ENCODE measurements around the gene LMTK3. TPM values are rescaled to one million over a fixed set of nuclear protein-coding genes. Genes with fewer than 3 reads are reported as not detected.
A peak's percentile ranks its signal among the peaks of the same experiment; 100 is the strongest.
"Not testable (repeated sequence)": the region's sequence is repeated elsewhere in the genome, so short reads cannot be mapped to it uniquely, and the experiment has no call there.

The LMTK3 gene
- total RNA-seq, 2 donors from 2014 or later, result 2.9 to 9.5 TPM

DNA sequence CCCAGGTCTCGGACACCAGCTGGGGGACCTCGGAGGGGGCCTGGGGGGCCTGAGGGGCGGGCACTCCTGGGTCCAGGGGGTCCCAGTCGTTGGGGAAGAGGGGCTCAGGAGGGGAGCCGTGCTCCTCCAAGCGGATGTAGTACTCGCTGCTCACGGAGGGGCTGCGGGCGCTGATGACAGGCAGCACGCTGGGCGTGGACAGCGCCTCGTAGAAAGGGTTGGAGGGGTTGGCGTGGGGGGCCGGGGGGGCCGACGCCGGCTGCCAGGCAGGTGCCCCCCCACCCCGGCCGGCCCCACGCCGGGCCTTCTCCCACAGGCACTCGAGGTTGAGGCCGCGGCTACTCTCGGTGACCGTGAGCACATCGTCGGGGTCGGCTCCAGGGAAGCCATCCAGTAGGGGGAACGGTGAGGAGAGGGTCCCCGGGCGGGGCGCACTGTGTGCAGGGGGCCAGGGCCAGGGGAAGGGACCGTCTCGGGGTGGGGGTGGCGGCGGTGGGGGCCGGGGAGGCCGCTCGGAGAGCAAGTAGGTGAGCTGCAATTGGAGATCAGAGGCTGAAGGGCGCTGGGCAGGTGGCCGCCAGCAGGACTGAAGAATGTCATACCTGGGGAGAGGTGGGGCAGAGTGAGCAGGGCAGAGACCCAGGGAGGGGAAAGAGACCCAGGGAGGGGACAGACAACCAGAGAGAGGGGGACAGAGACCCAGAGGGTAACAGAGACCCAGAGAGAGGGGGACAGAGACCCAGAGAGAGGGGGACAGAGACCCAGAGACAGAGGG, 12.1 kb downstream of the LMTK3 start:
- DNase-seq (ENCODE audit: low spot score in 2 of 2) (no peak), ATAC-seq (no peak)
- peaks cover under 1 to 4% of the 10 kb centered on the region in 2 donors for H3K36me3 Mint-ChIP-seq
- no peak overlapping the region for H3K27ac Mint-ChIP-seq
- no peaks in the 10 kb centered on the region for H3K9me3 Mint-ChIP-seq

DNA sequence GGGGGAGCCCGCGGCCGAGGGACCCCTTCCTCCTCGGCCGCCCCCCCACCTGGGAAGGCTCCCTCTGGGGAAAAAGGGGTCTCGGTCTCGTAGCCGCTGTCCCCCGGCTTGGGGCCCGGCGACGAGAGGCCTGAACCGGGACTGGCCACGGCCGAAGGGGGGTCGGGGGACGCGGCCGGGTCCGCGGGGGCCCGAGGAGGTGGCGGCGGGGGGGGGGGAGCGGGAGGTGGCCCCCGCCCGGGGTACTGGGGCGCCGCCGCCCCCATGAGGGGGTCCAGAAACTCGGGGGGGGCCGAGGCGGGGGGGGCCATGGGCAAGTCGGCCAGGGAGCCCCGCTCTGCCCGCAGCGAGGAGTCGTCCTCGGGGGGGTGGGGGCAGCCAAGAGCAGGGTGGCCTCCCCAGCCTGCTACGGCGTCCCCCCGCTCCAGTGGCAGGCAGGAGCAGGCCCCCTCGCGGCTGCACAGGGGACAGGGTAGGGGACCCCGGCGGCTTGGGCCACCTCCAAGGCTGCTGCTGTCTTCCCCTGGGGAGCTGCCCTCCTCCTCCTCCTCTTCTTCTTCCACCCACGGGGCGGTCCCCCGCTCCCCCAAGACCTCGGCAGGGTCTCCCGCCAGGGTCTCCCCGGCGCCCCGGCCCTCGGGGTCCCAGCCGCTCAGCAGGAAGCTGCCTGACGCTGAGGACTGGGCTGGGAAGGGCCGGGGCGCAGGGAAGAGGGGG, 12.9 kb downstream of the LMTK3 start:
- DNase-seq (ENCODE audit: low spot score in 2 of 2) (no peak), ATAC-seq (no peak)
- Mint-ChIP-seq H3K36me3 (peaks cover 4 to 7% of the 10 kb centered on the region in 2 donors), H3K27ac (no peak overlapping the region), H3K9me3 (no peaks in the 10 kb centered on the region)

DNA sequence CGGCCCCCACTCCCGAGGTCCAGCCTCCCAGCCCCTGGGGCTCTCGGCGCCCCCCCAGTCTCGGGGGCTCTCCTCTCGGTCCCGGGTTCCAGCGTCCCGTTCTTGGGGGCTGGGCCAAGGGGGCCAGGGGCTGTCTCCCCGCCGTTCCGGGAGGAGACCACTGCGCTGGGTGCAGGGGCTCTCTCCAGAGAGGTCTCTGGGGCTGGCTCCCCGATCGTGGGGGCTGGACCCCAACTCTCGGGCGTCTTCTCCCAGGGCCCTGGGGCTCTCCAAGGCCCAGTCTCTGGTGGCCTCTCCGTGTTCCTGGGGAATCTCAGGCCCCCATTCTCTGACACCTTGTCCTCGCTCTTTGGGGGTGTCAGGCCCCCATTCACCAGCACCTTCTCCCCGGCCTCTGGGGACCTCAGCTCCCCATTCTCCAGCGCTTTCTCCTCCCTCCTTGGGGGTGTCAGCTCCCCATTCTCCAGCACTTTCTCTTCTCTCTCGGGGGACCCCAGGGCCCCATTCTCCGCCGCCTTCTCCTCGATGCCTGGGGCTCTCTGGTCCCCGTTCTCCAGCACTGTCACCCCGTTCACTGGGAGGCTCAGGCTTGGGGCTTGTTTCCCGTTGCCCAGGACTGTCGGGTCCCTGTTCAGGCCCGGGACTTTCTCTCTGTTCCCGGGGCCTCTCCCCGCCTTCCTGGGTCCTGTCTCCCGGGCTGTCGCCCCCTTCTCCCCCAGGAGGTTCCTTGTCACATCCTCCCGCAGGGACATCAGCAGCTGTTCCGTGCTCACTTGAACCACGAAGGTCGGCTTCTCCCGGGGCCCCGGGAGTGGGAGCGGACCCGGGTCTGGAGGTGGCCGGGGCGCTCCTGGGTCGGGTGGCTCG, 13.7 kb downstream of the LMTK3 start:
- Mint-ChIP-seq H3K9me3 (no peaks in the 10 kb centered on the region), H3K36me3 (peaks cover 4 to 7% of the 10 kb centered on the region in 2 donors), H3K27ac (no peak overlapping the region)
- no peak for DNase-seq (ENCODE audit: low spot score in 2 of 2)
- ATAC-seq, result no peak

DNA sequence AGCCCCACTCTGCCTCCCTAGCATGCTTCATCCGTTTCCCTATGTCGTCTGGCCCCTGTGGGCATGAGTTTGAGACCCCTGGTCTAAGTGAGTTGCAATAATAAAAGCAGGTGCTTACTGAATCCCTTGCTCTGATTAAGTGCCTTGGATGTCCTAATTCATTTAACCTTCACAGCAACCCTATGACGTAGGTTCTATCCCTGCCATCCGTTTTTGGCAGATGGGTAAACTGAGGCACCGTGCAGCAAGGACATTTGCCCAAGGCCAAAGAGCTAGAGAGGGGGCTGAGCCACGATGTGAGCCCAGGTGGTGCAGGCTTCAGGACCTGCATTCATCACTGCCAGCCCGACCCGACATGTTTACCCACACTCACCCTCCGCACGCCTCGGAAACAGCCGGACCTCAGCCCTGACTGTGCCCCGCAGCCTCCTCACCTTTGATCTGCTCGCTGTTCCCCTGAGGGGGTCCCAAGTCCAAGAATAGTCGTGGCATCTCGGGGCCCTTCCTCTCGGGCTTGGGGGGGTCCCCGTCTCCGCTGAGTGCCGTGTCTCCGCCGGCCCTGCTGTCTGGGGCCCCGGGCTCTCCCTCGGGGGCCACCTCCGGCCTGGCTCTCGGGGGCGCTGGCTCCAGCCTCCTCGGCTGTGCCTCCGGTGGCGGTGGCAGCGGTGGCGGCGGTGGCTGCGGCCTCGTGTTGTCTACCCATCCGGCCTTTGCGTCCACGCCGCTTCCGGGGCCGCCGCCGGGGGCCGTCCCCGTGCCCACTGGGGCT, 14.5 kb downstream of the LMTK3 start:
- DNase-seq (ENCODE audit: low spot score in 2 of 2) (no peak), ATAC-seq (no peak)
- no peaks in the 10 kb centered on the region for H3K9me3 Mint-ChIP-seq
- H3K27ac Mint-ChIP-seq, result no peak overlapping the region
- H3K36me3 Mint-ChIP-seq, result peaks cover 7 to 10% of the 10 kb centered on the region in 2 donors

DNA sequence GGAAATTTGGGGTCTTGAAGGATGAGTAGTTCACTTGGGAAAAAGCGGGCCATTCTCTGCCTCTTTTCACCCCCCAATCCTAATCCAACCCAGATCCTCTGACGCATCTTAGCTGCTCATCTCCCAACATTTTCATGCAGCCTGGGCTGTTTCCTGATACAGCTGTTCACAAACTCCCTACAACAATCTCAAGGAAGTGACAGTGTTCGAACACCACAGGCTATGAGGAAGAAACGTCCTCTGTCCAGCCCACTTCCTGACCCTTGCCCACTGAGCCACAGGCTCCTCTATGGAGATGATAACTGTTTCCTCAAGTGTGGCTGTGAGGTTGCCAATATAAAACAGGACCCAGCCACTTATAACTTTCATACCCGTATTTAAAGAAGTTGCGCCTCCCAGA, 16.2 kb downstream of the LMTK3 start:
- H3K36me3 Mint-ChIP-seq, result peaks cover 7 to 14% of the 10 kb centered on the region in 2 donors
- DNase-seq (ENCODE audit: low spot score in 2 of 2) (no peak), ATAC-seq (no peak)
- H3K27ac Mint-ChIP-seq, result no peak overlapping the region
- no peaks in the 10 kb centered on the region for H3K9me3 Mint-ChIP-seq

DNA sequence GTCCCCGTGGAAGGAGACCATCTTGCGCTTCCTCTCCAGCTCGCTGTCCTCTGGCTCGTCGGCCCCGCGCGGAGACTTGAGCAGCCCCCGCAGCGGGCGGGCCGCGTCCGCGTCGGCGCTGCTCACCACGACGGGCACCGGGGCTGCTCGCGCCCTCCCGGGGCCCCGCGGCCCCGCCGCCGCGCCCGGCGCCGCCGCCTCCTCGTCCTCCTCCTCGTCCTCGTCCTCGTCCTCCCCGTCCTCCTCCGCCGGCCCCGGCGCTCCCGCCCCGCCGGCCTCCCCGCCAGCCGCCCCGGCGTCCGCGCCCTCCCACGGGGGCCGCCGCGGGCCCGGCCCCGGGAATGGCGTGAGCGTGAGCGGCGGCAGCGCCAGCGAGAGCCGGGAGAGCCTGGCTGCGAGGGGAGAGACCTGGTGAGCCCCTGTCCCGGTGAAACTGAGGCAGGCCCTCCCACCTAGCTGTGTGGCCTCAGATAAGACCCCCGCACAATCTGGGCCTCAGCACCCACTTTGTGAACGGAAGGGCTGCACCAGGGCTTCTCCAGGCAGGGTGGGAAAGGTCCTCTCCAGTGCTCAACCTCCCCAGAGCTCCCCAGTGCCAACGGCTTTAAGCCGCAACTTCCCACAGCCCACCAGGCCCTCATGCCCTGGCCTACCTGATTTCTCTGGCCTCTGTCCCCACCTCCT, 17.8 kb downstream of the LMTK3 start:
- Mint-ChIP-seq H3K9me3 (no peaks in the 10 kb centered on the region), H3K27ac (peak overlapping the region in 1 of 2 donors; percentile 94), H3K36me3 (peaks cover 7 to 14% of the 10 kb centered on the region in 2 donors)
- no peak for DNase-seq (ENCODE audit: low spot score in 2 of 2)
- ATAC-seq, result peak; percentile 13 to 14

DNA sequence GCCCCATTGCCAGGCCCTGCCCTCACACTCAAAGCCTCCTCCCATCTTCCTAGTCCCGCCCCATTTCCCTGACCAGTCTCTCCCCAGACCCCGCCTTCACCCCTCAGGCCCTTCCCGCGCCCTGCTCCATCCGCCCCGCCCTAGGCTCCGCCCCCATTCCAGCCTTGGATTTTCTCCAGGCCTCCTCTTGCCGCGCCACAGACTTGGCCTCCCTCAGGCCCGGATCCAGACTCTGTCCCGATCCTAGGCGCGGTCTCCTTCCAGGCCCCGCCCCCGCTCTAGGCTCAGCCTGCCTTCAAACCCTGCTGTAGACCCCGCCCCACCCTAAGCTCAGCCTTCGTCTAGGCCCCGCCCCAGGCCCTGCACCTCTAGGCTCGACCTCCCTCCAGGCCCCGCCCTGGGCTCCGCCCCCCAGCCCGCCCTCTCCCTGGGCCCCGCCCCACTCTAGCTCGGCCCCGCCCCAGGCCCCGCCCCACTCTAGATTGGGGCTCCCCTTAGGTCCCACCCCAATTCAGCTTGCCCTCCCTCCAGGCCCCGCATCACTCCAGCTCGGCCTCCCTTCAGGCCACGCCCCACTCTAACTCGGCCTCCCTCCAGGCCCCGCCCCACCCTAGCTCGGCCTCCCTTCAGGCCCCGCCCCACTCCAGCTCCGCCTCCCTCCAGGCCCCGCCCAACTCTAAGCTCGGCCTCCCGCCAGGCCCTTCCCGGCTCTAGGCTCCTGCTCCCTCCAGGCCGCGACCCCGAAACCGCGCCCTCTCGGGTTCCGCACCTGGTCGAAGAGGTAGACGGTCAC, 18.5 kb downstream of the LMTK3 start:
- Mint-ChIP-seq H3K36me3 (peaks cover 7 to 14% of the 10 kb centered on the region in 2 donors), H3K27ac (peak overlapping the region in 1 of 2 donors; percentile 38), H3K9me3 (no peaks in the 10 kb centered on the region)
- ATAC-seq (peak; percentile 78 to 81), DNase-seq (ENCODE audit: low spot score in 2 of 2) (peak; percentile 77 to 86)

DNA sequence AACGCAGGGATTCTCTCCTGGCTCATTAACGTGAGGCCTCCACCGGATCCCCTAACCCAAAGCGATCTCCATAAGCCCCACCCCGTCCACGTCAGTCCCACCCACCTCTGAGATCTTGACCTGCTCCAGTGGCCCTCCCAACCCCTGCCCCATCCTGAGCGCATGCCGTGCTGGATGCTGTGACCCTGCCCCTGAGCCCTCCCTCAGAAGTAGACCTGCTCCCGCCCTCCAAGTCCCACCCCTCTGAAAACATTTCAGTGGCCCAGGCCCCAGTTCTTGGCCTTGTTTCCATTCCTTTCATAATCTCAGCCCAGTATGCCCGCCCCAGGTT, 19.9 kb downstream of the LMTK3 start:
- H3K9me3 Mint-ChIP-seq, result no peaks in the 10 kb centered on the region
- ATAC-seq, result no peak
- no peak overlapping the region for H3K27ac Mint-ChIP-seq
- DNase-seq (ENCODE audit: low spot score in 2 of 2), result no peak
- H3K36me3 Mint-ChIP-seq, result peaks cover 7 to 14% of the 10 kb centered on the region in 2 donors

DNA sequence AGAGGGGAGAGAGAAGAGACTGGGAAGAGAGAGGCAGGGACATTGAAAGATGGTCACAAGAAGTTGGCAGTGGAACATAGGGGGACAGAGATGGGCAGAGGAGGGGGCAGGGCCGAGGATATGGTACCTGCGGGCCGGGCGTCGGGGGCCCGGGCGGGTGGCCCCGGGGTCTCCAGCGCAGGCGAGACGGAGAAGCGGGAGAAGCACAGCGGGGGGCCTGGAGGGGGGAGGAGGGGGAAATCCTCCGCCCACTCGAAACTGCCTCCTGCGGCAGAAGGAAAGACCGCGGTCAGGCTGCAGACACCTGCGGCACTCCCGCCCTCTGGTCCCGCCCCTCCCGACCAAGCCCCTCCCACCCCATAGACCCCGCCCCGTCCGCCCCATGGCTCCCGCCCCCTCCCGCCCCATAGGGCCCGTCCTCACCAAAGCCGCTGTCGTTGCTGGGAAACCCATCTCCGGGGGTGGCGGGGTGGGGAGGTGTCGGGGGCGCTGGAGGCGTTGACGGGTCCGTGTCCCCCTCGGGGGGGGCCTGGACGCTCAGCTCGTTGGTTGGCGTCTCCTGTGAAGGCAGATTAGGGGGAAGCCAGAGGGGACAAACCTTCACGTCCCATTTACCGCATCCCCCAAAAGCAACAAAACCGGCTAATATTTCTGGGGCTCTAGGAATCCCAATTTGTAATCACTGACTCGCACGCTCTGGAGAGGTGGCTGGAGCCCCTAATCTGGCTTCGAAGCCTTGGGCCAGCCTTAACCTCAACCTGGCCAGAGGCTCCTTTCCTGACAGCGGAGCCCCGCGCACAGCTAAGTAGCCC, 20.4 kb downstream of the LMTK3 start:
- ATAC-seq, result peak in 1 of 2 donors; percentile 12
- no peaks in the 10 kb centered on the region for H3K9me3 Mint-ChIP-seq
- H3K27ac Mint-ChIP-seq, result no peak overlapping the region

DNA sequence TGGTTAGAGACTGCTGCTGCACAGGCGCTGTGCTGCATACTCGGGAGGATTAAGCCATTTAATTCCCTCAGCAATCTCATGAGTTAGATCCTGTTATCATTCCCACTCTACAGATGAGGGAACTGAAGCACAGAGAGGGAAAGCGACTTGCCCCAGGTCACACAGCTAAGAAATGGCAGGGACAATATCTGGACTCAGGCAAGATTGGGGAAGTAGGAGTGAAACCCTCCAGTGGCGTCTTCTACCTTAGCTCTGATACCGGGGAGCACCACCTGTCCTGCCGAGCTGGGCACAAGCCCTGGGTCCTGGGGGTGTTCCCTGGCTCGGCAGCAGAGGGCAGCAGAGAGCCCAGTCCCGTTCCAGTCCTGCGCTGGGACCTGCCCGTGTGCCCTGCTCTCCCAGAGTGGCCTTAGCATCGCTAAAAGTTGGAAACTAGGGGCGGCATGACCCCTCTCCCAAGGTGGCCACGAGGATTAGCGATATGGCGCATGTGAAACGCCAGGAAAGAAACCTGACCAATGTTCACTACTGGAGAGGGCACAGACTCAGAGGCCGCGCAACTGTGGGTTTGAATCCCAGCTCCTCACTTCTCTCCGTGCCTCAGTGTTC, 21.9 kb downstream of the LMTK3 start:
- ATAC-seq (peak; percentile 32 to 63), DNase-seq (ENCODE audit: low spot score in 2 of 2) (peak; percentile 80 to 94)
- peaks cover 5 to 14% of the 10 kb centered on the region in 2 donors for H3K36me3 Mint-ChIP-seq
- H3K9me3 Mint-ChIP-seq, result no peaks in the 10 kb centered on the region
- no peak overlapping the region for H3K27ac Mint-ChIP-seq

More for the DNA sequence above, 20.4 kb downstream of the LMTK3 start:
- DNase-seq (ENCODE audit: low spot score in 2 of 2), result peak in 1 of 2 donors; percentile 32
- peaks cover 7 to 14% of the 10 kb centered on the region in 2 donors for H3K36me3 Mint-ChIP-seq

DNA sequence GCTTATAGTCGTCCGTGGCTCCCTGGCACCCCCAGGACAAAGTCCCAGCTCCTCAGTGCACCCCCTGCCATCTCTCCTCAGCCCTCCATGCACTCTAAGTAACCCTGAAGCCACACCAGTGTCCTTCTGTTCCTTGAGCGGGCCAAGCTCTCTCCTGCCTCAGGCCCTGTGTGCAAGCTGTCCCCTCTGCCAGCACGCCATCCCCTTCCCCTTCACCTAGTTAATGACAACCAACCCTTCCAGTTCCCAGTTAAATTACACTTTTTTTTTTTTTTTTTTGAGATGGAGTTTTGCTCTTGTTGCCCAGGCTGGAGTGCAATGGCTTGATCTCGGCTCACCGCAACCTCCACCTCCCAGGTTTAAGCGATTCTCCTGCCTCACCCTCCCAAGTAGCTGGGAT, 23.2 kb downstream of the LMTK3 start:
- H3K9me3 Mint-ChIP-seq; H3K36me3 Mint-ChIP-seq; ATAC-seq; DNase-seq (ENCODE audit: low spot score in 2 of 2): not testable (repeated sequence)
- H3K27ac Mint-ChIP-seq, result peak overlapping the region in 1 of 2 donors; percentile 53

DNA sequence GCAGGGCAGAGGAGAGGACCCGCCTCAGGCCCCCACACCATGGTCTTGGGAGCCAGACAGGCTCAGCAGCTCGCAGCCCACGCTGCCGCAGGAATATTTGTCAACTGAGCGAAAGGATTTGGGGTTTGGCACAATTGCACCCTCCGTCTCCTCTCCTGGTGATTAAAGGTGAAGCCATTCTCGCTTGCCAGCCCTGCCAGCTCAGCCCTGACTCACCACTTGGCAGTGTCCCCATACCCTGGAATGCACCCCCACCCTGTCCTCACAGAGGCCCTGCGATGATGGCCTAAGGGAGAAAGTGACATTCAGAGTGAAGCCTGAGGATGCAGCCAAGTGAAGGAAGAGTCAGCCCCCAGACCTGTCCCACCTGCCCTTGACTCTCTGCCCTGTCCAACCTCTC, 23.7 kb downstream of the LMTK3 start:
- H3K27ac Mint-ChIP-seq, result no peak overlapping the region

DNA sequence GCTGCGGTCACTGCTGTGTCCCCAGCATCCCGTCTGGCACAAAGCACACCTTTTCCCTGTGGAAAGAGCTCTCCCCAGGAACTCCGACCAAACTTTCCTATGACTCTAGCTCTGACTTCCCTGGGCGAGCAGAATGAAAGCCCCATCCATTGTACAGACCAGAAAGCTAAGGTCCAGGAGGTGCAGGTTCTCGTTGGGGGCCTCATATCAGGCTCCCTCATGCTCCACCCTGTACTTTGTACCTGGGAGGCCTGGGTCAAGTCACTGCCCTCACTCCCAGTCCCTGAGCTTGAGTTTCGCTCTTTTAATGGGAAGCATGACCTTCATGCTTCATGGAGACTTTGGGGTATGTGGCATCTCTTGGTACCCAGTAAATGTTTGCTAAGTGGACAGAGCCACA, 24.1 kb downstream of the LMTK3 start:
- DNase-seq (ENCODE audit: low spot score in 2 of 2), result no peak
- H3K9me3 Mint-ChIP-seq, result no peaks in the 10 kb centered on the region
- H3K36me3 Mint-ChIP-seq, result peaks cover 0 to 8% of the 10 kb centered on the region in 2 donors
- no peak overlapping the region for H3K27ac Mint-ChIP-seq
- ATAC-seq, result no peak

More for the DNA sequence above, 23.7 kb downstream of the LMTK3 start:
- ATAC-seq (no peak), DNase-seq (ENCODE audit: low spot score in 2 of 2) (no peak)
- H3K36me3 Mint-ChIP-seq, result peaks cover 0 to 9% of the 10 kb centered on the region in 2 donors
- H3K9me3 Mint-ChIP-seq, result no peaks in the 10 kb centered on the region

DNA sequence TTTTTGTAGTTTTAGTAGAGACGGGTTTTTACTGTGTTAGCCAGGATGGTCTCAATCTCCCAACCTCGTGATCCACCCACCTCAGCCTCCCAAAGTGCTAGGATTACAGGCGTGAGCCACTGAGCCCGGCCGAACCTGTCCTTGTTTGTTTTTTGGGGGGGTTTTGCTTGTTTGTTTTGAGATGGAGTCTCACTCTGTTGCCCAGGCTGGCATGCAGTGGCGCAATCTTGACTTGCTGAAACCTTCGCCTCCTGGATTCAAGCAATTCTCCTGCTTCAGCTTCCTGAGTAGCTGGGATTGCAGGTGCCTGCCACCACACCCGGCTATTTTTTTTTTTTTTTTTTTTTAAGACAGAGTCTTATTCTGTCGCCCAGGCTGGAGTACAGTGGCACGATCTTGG, 24.9 kb downstream of the LMTK3 start:
- ATAC-seq; H3K36me3 Mint-ChIP-seq; H3K9me3 Mint-ChIP-seq; DNase-seq (ENCODE audit: low spot score in 2 of 2); H3K27ac Mint-ChIP-seq: not testable (repeated sequence)
